Measurements from ENCODE around the gene CPN2. TPM values are rescaled to one million over a fixed set of nuclear protein-coding genes. Genes with fewer than 3 reads are reported as not detected.

CPN2 gene
- polyA plus RNA-seq, 5 donors, result 0.17 TPM; not detected in 4

DNA sequence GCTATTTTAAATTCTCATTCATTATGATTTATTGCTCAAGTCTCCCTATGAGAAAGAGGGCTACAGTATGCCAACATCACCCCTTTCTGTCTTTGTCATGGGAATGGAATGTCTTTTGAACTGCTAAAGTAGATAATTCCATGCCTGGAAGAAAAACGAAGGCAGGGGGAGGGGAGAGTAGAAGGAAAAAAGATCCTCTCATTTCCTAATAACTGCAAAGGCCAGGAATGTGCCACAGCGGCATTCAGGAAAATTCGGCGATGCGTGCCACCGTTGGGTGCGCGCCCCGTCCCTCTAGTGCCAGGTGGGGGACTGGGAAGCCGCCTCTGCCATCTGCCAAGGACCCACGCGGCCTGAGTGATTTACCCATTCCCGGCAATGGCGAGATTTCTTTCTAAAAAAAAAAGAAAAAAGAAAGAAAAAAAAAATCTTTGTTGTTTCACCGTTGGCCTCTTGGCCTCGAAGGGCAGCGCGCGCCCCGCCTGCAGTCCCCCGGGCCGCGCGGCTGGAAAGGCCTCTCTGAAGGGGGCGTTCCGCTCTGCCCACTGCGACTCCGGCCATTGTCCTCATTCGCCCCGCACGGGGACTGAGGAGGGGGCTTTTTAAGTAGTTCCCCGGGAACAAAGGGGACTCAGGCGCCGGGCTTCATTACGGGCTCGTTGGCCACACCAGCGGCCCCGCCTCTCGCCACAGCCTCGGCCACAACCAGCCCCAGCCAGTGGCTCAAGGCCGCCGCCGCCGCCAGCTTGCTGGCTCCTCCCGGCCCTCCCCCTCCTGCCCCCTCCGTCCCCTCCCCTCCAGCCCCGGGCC, 54.5 kb downstream of the CPN2 start:
- DNase-seq, result peak; percentile 57 to 59

DNA sequence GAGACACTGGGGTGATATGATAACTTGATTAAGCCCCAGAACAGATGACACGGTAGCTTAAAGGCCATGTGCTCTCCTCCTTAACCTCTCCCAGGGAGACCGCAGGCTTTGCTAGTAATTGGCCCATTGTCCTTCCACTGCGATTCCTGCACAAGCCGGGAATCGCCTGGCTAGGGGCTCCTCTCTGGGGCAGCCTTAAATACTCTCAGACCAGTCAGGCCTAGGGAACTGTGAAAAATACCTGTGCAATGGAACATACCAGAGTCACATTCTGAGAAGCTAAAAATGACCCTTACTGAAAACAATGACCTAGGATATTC, 56.3 kb downstream of the CPN2 start:
- DNase-seq, result no peak

DNA sequence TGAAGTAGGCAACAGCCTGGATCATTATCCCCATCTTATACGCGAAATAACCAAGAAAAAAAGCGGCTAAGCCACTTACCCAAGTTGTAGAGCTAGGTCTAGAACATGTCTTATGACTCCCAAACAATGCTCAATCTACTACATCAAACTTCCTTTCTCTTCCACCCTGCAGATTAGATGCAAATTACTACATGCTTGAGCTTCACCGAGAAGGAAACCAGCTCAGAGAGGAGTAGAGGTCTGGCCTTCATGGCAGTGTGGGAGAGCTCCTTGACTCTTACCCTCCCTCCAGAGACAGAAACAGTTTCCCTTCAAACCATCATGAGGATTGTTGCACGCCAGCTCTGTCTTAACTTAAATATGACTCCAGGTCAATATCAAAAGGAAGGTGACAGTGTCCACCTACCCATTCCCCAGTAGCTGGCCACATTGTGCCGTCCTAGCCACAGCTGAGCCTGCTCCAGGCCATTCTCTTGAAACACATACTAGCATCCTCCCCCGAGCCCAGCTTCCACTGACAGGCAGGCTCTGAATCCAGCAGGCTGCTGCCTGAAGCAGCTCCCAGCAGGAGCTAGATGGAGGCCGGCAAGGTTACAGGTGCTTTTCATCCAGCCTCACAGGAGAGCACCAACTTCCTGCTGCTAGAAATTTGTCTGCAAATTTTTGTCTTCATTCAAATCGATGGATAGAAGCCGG, 56.8 kb downstream of the CPN2 start:
- DNase-seq, result no peak

DNA sequence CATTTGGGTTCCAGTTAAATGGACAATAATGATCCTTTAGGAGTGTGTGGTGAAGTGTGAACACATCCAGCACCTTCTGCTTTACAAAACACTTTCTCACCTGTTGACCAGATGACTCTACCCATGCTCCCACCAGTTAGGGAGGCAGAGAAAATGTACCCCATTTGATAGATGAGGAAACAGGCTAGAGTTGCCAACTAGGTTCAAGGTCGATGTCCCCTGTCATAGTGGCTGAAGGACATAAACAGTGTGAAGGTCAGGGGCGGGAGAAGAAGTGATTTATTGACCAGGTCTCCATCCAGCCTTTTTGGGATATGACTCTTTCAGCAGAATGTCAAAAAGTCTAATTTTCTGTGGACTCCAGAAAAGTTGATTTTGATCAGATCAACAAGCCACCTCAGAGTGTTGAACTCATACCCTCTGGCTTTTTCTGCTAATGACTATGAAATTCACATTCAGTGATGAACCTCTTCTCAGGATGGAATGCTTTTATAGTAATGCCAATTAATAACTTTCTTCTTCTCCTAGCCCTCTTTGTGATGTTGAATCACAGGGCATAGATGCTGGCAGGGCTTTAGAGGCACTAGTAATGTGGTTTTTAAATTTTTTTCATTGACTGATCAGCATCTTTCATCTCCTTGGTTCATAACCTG, 57.5 kb downstream of the CPN2 start:
- no peak for DNase-seq

DNA sequence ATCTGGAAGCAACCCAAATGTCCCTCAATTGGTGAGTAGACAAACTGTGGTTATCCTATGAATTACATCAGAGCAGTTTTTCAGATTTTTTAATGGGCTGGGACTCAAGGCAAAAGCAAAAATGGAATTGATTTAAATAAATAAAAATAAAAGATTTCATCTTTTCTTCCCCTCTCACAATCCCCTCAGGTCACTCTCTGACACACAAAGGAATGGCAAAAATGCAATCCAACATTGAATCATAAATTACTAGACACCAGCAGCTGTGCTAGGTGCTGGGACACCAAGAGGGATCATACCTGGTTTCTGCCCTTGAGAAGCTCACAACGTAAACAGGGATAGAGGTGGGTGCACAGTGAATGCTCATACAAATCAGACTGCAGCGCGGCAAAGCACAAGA, 58.8 kb downstream of the CPN2 start:
- DNase-seq, result no peak

Other genes starting within 250 kb of the CPN2 start
- gene HES1, start 215.2 kb downstream of the CPN2 start, polyA plus RNA-seq (ENCODE audit: insufficient read depth in 1 of 5, insufficient read length in 5 of 5, low replicate concordance in 1 of 5), result 100 to 1,000 TPM in 4 of 5 donors, 10 to 100 TPM in 1; 84.7 to 142 (median 113) TPM
- under 1 TPM; 0.04 to 0.16 (median 0.06) TPM for gene LRRC15, start 18.4 kb upstream of the CPN2 start, polyA plus RNA-seq (ENCODE audit: insufficient read depth in 1 of 5, insufficient read length in 5 of 5, low replicate concordance in 1 of 5)
- gene GP5, start 47.9 kb upstream of the CPN2 start, polyA plus RNA-seq (ENCODE audit: insufficient read depth in 1 of 5, insufficient read length in 5 of 5, low replicate concordance in 1 of 5), result under 1 TPM; 0.54 to 0.78 (median 0.65) TPM
- 10 to 100 TPM; 33.4 to 74.2 (median 56.4) TPM for gene ATP13A3, start 135.7 kb upstream of the CPN2 start, polyA plus RNA-seq (ENCODE audit: insufficient read depth in 1 of 5, insufficient read length in 5 of 5, low replicate concordance in 1 of 5)